HG03159 (cell line): ENCODE results near the gene NUP62.

ENCODE experiments used
- ATAC-seq: cut with Tn5 transposase; IDR thresholded peaks from one replicate; pipeline ENCODE4 v1.9.1; 2021; ENCODE audit warnings: mild to moderate bottlenecking, moderate library complexity; ENCODE audit not compliant: unreplicated experiment

Gene NUP62

DNA sequence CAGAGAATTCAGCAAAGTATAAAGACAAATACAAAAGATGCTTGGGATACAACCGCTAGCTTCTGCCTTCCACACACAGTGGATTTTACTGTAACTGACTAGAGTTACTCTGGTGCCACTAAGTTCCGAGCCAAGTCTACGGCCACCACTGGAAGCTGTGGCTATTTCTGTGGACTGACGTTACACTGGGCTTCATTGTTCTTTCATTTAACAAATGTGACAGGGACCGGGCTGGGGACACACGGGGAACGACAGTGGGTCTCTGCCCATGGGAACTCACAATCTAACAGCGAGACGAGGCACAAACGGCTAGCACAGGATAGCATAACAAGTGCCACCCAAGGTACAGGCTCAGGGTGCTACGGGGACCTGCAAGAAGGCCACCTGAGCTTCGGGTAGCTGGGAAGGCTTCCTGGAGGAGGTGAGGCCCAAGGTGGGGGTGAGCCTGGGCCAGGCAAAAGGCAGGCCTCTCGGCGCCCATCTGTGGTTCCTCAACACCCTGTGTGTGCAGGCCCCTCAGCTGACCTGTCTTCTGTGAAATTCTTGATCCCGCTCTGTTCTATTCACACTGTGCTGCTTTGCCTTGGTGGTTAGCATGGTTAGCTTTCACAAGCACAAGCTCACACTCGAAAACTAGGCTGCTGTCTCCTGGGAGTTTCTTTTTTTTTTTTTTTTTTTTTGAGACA lies 22.3 kb downstream of the NUP62 start:
- no peak for ATAC-seq

DNA sequence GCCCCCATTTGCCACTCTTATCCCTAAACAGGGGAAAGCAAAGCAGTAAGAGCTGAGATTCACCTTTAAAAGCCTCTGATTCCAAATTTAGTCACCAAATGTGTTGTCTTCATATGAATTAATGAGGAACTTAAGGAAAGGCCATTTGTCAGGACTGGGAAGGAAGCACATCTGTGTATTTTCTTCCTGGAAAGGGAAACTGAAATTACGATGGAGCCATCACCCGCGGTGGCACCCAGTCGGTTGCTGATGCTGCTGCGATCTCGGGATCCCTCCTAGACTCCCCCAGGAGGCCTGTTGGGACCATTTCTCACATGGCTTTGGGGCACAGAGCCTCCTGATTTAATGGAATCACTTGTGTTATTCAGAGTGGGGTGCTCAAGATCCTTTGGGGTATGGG lies 25.2 kb downstream of the NUP62 start:
- no peak for ATAC-seq

DNA sequence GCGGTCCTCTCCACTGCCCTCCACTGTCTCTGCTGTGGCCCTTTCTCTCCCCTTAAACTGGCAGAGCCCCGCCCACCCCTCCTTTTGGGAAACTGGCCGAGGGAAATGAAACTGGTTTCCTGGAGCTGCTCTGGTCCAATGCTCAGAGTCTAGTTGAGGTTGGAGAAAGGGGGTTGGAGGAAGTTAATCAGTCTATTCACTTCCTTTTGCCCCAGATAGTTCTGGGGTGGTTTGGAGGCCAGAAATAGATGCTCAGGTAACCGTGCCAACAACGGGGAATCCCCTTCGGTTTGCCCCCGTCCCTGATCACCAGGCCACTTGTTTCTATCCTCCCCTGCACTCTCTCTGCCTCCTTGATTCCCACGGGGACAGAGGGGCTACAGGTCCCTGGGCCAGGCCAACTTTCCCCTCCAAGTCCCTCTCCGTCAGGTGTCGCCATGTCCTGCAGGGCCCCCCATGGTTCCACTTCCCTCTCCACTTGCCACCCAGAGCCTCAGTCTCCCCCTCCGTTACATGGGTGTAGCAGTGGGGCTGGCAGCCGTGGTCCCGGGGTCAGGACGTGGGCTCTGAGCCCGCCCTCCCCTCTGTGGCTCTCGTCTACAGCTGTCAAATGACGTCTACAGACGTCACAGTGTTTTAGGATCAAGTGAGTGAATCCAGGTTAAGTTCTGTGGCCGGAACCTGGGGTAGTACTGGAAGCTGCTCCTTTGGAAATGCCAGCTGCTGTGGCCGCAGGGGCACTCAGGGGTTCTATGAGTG lies 32.3 kb downstream of the NUP62 start, which contains the start of gene IL4I1:
IL4I1 (minus strand) TSS at position 25 of the 759 bp plus-strand sequence. CDS start 727 bp downstream, outside the sequence.
- ATAC-seq: peak; percentile 55

DNA sequence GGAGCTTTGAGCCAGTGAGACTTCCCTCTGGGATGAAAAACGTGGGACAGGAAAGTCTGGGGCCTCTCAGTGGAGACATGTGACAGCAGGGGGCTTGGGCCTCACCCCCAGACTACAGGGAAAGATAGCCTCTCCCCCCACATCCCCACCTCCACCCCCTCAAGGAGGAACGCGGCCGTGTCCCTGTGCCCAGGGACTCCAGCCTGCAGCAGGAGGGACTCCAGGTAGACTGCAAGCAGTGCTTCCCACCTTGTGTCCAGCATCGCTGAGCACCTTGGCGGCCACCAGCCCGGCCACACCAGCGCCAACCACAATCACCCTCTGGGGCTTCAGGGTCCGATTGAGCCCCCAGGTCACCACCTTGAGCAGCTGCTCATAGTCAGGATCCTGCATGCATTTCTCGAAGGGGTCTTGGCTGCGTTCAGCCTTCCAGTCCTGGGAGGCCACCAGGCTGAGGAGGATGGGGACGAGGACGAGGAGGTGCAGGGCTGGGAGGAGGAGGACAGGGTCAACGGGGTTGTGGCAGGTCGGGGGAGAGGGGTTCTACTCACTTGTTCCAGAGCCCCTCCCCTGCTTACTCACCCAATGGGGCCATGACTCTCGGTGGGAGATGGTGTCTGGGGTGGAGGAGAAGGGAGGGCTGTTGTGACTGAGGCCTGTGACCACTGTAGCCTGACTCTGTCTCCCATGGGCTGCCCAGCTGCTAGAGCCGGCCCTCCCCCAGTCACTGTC lies 33.6 kb downstream of the NUP62 start:
- ATAC-seq: no peak

DNA sequence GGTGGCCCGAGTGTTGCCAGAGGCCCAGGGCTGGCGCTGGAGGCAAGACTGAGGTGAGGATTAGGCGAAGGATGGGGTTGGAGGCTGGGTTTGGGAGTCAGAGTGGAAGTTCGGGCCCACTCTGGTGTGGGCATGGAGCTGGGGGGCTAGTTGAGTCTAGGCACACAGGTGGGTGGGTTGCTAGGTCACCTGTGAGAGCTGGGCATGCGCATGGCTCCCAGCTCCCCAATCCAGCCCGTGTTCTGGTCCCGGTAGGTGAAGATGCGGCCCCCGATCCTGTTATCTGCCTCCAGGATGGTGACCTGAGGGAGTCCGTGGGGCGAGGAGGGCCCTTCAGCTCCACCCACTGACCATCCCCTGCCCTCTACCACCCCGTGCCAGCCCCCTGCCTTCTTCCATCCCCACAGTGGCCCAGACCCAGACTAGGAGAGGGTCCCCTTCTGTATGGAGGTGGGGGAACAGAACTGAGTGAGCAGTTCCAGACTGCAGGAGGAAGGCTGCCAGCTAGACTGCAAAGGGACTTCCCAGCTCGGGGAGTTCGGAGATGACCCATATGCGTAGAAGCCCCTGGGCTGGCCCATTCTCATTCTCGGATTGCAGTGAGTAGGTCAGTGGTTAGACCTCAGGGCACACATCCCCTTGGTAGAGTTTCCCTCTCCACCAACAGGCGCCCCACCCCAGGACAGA lies 34.3 kb downstream of the NUP62 start:
- ATAC-seq: no peak

DNA sequence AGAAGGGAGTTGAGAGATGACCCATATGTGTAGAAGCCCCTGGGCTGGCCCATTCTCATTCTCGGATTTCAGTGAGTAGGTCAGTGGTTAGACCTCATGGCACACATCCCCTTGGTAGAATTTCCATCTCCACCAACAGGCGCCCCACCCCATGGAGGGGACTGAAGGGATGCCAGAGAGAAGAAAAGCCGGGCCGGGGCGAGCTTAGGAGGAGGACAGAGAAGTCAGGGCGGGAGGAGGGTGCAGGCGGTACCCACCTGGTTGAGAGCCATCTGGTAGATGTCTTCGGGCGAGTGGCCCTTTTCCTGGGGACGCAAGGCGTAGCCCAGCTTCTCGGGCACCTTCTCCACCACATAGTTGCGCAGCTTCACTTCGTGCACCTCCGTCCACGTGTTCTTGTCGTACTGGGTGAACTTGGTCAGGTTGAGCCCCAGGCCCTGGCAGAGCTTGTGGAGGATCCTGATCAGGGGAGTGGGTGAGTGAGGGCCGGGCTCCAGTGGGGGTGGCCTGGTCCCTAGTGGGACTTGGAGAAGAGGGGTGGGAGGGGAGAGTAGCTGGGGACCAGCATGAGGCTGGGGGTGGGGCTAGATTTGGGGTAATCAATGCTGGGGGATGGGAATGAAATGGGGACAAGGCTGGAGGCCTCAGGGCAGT lies 35.2 kb downstream of the NUP62 start:
- no peak for ATAC-seq

DNA sequence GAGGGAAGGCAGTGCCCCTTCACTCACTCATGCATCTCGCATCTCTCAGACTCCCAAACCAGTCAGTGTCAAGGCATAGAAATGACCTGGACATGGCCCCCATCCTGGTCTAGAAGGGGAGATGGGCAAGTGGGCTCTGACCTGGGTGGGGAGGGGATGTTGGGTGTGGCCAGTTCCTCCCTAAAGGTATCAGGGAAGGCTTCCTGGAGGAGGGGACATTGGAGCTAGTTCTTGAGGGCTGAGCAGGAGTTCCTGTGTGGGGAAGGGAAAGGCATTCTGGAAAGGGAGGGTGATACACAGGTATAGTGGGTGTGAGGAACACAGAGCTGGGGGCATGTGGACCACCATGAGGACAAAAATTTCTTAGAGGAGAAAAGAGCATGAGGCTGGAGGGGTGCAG lies 36.6 kb downstream of the NUP62 start:
- ATAC-seq: no peak

DNA sequence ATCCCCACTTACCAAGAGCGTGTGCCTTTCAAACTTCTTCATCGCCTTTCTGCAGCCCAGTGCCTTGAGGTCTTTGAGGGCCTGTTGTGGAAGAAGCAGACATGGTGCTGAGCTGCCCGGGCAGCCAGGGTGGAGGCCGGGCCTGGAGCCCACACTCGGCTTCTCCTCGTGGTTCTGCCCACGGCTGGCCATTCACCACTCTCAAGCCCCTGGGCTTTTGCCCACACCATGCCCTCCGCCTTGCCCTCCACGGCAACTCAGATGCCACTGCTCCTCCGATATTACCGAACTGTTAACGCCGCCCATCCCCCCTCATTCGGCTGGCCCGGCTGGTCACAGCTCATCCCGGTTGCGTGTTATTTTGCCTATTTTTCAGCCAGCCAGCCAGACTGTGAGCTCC lies 37.9 kb downstream of the NUP62 start:
- no peak for ATAC-seq

DNA sequence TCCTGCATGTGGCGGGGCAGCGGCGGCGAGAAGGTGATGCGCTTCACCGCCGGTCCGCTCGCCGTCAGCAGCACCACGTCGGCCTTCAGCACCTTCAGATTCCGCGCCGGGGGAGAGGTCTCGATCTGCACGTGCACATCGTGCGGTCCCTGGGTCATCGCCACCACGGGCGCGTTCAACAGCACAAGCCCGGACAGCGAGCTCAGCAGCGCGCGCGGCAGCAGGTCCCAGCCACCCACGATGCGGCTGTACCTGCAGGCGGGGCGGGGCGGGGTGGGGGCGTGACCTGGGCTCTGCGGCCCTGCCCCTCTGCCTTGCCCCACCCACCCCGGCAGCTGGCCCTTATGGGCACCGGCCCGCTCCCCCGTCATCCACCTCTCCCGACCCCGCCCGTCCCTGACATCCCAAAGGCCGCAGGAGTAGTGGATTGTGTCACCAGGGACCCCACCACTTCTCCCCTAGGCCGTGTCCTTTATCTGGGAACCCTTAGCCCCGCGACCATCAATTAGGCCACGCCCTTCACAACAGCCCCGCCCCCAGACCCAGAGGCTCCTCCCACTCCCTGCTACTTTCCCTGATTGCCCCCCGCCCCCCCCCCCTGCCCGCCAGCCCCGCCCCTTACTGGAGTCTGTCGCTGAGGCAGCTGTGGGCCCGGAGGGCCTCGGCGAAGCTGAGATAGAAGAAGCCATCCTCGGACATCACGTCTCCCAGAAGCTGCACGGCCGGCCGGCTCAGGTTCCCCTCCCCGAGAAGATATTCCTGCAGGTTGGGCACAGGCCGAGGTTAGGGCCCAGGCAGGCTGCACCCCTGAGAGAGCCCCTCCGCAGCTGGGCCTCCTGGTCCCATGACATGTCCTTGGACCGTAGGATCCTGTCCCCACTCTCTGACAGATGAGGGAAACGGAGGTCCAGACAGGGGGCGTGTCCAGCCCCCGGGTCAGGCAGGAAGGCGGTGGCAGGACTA lies 38.7 kb downstream of the NUP62 start:
- no peak for ATAC-seq

DNA sequence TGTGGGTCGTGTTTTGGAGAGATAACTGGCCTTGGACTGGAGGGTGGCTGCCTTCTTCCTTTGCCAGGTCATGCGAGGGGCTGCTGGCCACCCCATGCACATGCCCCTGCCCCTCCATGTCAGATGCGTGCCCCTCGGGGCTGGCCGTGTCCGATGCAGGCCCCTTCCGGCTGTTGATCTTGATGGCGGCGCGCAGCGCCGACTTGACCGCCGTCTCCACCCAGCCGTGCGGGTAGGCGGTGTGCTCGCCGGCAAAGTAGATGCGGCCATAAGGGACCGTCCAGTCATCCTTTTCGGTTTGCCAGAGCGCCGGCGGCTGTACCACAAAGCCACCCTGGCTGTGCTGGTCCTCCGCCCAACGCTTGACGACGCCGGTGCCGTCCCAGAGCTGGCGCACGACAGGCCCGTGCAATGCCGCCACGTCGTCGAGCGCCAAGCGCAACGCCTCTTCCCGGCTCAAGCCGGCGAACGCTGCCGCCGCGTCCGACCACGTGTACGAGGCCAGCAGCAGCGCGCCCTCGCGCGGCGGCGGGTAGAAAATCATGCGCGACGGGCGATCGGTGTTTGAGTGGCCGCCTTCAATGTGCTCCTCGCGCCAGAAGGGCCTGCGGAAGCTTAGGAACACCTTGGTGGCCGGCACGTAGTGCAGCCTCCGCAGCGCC lies 39.5 kb downstream of the NUP62 start:
- no peak for ATAC-seq

DNA sequence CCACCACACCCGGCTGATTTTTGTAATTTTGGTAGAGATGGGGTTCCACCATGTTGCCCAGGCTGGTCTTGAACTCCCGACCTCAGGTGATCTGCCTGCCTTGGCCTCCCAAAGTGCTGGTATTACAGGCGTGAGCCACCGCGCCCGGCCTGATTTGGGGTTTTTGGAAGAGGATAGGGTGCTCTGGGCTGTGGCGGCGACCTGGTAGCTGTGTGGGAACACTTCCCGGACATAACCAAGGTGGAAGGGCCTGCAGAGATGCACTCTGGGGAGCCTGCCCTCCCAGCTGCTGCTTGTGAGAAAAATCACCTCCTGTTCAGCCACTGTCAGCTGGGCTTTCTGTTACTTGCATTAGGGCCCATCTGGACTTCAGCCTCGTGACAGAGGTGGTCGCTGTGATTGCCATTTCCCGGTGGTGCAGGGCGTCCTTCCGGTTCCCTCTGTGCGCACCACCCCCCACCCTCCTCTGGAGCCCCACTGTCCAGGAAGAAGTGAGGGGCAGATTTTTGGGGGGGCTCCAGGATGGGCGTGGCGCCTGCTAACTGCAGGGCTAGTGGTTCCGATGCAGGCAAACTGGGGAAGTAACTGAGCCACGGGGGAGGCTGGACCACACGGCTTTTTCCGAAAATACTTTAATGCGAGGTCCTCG lies 40.1 kb downstream of the NUP62 start:
- ATAC-seq: no peak

DNA sequence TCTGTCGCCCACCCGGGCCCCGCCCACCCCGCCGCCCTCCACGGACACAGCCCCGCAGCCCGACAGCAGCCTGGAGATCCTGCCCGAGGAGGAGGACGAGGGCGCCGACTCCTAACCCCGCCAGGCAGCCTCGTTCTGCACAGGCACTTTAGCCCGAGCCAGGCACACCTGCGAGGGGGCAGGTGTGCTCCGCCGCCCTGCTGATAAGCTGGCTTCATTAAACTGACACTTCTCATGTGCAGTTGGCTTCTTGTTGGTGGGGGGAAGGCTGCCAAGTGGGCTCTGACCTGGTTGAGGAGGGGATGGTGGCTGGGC lies 40.8 kb downstream of the NUP62 start:
- ATAC-seq: no peak

DNA sequence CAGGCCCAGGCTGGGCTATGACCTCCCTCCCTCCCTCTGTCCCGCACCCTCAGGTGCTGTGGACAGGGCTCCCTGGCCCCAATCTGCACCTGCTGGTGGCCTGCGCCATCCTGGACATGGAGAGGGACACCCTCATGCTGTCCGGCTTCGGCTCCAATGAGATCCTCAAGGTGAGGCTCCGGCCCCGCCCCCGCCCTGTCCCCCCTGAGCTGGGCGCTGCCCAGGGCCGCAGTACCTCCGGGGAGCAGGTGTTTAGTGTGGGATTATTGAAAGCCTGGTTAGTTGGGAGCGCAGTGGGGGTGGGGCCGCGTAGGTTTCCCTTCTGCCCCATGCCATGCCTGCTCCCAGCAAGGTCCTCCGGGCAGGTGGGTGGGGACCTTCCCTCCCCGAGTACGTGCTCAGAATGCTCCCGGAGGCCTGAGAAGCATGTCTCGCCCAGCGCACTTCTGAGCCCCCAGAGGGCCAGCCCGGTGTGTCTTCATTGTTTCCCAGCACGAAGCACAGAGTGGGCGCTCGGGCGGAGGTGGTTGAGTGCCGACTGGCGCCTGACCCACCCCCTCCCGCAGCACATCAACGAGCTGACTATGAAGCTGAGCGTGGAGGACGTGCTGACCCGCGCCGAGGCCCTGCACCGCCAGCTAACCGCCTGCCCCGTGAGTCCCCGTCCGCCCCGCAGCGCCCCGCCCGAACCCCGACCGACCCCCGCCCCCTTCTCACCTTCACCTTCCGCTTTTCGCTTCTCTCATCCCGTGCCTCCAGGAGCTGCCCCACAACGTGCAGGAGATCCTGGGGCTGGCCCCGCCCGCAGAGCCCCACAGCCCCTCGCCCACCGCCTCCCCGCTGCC lies 41.4 kb downstream of the NUP62 start:
- ATAC-seq: no peak

DNA sequence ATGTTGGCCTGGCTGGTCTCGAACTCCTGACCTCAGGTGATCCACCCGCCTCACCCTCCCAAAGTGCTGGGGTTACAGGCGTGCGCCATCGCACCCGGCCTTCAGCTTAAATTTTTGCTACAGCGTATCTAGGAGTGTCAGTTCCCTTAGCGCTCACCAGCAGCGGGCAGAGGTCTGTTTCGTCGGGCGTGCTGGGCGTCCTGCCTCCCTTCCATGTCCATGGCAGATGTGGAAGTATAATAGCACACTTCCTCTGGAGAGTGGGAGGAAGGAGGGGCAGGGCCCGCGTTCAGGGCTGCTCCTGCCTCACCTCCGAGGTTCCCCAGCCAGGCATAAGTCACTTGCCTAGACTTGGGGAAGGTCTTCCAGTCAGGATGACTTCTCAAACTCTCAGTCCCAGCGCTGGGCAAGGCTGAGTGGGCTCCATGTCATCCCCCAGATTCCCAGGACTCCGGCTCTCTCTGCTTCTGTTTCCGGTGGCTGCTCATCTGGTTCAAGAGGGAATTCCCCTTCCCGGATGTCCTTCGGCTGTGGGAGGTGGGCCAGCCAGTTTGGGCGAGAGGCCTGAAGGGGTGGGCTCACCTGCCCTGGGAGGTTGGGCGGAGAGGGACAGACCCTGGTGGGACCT lies 42.2 kb downstream of the NUP62 start:
- no peak for ATAC-seq

DNA sequence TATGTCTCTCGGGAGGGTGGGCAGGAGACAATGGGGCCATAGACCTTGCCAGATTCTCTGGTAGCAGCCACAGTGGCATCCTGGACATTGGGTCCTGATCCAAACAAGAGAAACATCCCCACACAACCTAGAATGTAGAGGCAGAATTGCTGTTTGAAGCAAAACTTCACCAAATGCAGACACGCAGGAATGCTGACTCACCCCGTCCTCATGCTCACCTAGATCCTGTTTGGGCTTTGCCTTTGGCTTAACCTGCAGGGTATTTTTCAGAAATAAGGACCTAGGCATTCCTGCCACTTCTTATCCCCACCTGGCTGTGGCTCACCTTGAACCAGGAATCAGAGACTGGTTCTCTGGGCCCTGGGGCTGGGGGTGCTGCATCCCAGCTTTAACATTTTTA lies 44.5 kb downstream of the NUP62 start:
- ATAC-seq: no peak

DNA sequence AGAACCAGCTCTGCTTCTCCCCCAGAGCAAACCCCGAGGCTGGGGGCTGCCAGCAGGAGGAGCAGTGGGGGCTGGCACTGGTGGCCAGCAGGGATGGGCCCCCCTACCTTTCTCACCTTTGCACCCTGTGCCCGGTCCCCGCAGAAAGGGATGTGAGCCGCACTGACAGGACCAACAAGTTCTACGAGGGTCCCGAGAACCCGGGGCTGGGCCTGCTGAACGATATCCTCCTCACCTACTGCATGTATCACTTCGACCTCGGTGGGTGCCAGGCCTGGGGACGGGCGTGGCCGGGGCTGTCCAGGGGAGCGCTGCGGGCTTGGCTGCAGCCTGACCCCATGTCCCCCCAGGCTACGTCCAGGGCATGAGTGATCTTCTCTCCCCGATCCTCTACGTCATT lies 45.2 kb downstream of the NUP62 start:
- no peak for ATAC-seq

DNA sequence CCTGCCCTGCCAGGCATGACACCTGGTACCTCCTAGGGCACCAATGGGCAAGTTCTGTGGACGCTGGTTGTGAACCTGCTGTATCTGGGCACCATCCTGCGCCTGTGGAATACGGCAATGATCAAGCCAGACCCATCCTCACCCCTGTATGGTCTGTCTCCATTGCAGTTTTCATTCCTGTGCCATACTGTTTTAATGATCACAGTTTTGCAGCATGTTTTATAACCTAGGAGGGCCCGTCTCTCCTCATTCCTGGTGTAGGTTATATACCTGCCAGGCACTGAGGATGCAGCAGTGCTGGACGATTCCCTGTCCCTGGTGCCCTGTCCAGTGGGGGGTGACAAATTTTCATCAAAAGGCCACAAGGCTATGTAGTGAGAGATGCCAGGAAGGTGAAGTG lies 46.2 kb downstream of the NUP62 start:
- ATAC-seq: no peak
